ENCODE measurements around the gene THOC3. TPM values are rescaled to one million over a fixed set of nuclear protein-coding genes. Genes with fewer than 3 reads are reported as not detected.
"Not testable (repeated sequence)": the region's sequence is repeated elsewhere in the genome, so short reads cannot be mapped to it uniquely, and the experiment has no call there.

The THOC3 gene
- total and polyA plus RNA-seq, 2 experiments from 2014 or later, result 66.3 to 74.5 TPM

DNA sequence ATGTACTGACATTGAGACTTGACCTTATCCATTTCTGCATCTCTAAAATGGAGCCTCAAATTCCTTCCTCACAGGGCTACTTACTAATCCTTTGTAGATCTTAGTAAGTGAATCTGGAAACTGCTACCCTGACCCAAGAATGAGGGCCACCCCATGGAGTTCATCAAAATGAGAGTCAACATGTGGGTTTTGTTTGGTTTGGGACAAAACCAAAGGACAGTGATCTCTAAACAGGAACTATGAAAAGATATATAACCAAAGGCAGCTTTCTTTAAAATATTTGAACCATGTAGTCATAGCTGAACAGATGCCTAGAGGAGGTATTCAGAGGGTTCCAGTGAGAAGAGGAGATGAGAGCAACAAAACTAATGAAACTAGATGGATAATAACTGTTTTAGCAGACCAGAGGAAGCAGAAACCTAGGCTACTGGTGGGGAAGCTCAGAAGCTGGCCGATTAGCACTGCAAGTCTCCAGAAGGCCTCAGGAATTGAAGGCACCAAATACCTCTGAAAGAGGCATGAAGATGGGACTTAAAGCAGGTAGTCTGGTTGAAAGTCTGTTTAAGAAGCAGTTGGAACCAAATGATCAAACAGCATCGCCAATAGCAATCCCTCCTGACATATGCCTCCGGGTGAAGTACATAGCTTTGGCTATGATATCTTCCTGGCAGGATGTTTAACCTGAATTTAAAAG is 45.8 kb downstream of the THOC3 start:
- 86% methylated on average over 3 of the region's 3 CpGs for WGBS (ENCODE audit: low lambda C conversion rate, missing lambda C conversion rate)
- Histone ChIP-seq H4K20me1 (ENCODE audit: insufficient read depth, poor library complexity, severe bottlenecking) (no peaks in the 10 kb centered on the region), H3K4me2 (no peak overlapping the region), H3K4me1 (ENCODE audit: insufficient read depth) (peaks cover 3% of the 10 kb centered on the region), H3K9me3 (ENCODE audit: low read depth) (no peaks in the 10 kb centered on the region), H3K27me3 (no peaks in the 10 kb centered on the region), H3K79me2 (no peaks in the 10 kb centered on the region), H3K36me3 (replicated peaks; ENCODE audit: insufficient read depth, low read depth) (no peaks in the 10 kb centered on the region), H3K27ac (peak overlapping the region; percentile 33), H3K4me3 (no peak overlapping the region), H2AFZ (no peak overlapping the region), H3K9me2 (replicated peaks; ENCODE audit: insufficient read depth) (no peaks in the 10 kb centered on the region)
- DNase-seq (ENCODE audit: low spot score), result no peak
- TF ChIP-seq, protein P1, sequence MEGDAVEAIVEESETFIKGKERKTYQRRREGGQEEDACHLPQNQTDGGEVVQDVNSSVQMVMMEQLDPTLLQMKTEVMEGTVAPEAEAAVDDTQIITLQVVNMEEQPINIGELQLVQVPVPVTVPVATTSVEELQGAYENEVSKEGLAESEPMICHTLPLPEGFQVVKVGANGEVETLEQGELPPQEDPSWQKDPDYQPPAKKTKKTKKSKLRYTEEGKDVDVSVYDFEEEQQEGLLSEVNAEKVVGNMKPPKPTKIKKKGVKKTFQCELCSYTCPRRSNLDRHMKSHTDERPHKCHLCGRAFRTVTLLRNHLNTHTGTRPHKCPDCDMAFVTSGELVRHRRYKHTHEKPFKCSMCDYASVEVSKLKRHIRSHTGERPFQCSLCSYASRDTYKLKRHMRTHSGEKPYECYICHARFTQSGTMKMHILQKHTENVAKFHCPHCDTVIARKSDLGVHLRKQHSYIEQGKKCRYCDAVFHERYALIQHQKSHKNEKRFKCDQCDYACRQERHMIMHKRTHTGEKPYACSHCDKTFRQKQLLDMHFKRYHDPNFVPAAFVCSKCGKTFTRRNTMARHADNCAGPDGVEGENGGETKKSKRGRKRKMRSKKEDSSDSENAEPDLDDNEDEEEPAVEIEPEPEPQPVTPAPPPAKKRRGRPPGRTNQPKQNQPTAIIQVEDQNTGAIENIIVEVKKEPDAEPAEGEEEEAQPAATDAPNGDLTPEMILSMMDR (IDR thresholded peaks at IDR 0.05; ENCODE audit: poor library complexity), result no peak
- TF ChIP-seq EZH2 (IDR thresholded peaks at IDR 0.05; ENCODE audit: borderline replicate concordance) (no peak), EZH2phosphoT487 (IDR thresholded peaks at IDR 0.05; ENCODE audit: low read depth, severe bottlenecking, unreplicated experiment) (no peak)

DNA sequence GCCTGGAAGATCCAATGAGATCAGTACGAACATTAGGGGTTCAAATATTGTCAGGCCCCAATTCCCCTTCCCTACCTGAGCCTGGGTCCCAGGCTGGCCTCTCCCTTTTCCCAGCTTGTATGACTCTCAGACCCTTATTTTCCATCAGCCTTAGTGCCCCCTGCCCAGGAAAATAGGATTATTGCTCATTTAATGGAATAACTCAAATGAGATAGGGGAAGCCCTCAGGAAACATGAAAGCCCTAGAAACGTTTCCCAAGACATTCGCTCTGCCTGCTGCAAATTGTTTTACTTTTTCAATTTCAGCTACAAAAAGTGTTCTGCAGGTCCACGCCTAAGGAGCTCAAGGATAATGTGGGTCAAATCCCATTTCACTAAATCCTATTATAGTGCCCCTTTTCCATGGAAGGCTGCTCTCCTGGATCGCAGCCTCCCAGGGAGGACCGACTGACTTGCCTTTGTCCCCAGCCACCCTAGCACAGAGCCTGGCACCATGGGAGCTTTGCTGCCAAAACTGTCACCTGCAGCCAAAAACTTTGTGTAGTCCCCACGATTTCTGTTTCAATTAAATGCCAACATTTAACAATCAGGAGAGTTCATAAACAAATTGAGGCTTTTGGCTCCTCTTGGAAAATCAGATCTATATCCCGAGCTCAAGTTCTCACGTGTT is 46.9 kb downstream of the THOC3 start:
- no peak overlapping the region for H3K4me3 ChIP-seq
- H3K27me3 ChIP-seq, result no peaks in the 10 kb centered on the region
- no peaks in the 10 kb centered on the region for H4K20me1 ChIP-seq (ENCODE audit: insufficient read depth, poor library complexity, severe bottlenecking)
- H3K9me3 ChIP-seq (ENCODE audit: low read depth), result no peaks in the 10 kb centered on the region
- H3K4me1 ChIP-seq (ENCODE audit: insufficient read depth), result peaks cover 3% of the 10 kb centered on the region
- H2AFZ ChIP-seq, result no peak overlapping the region
- no peak for DNase-seq (ENCODE audit: low spot score)
- H3K9me2 ChIP-seq (replicated peaks; ENCODE audit: insufficient read depth), result no peaks in the 10 kb centered on the region
- H3K27ac ChIP-seq, result no peak overlapping the region
- H3K79me2 ChIP-seq, result no peaks in the 10 kb centered on the region
- TF ChIP-seq EZH2 (IDR thresholded peaks at IDR 0.05; ENCODE audit: borderline replicate concordance) (no peak), EZH2phosphoT487 (IDR thresholded peaks at IDR 0.05; ENCODE audit: low read depth, severe bottlenecking, unreplicated experiment) (no peak)
- TF ChIP-seq, protein P1 (IDR thresholded peaks at IDR 0.05; ENCODE audit: poor library complexity), result no peak
- WGBS (ENCODE audit: low lambda C conversion rate, missing lambda C conversion rate), result 90% methylated on average over 9 of the region's 9 CpGs
- H3K36me3 ChIP-seq (replicated peaks; ENCODE audit: insufficient read depth, low read depth), result no peaks in the 10 kb centered on the region
- H3K4me2 ChIP-seq, result no peak overlapping the region

GRCh38 chr5:175920231-175920811 is 47.8 kb downstream of the THOC3 start:
- no peaks in the 10 kb centered on the region for H4K20me1 ChIP-seq (ENCODE audit: insufficient read depth, poor library complexity, severe bottlenecking)
- no peak for TF ChIP-seq EZH2 (IDR thresholded peaks at IDR 0.05; ENCODE audit: borderline replicate concordance)
- TF ChIP-seq EZH2phosphoT487 (IDR thresholded peaks at IDR 0.05; ENCODE audit: low read depth, severe bottlenecking, unreplicated experiment), result no peak
- TF ChIP-seq, protein P1 (IDR thresholded peaks at IDR 0.05; ENCODE audit: poor library complexity), result no peak
- H3K4me3 ChIP-seq, result no peak overlapping the region
- H3K4me2 ChIP-seq, result no peak overlapping the region
- no peaks in the 10 kb centered on the region for H3K36me3 ChIP-seq (replicated peaks; ENCODE audit: insufficient read depth, low read depth)
- no peaks in the 10 kb centered on the region for H3K9me3 ChIP-seq (ENCODE audit: low read depth)
- H3K4me1 ChIP-seq (ENCODE audit: insufficient read depth), result peaks cover 3% of the 10 kb centered on the region
- WGBS (ENCODE audit: low lambda C conversion rate, missing lambda C conversion rate), result 90% methylated on average over 9 of the region's 9 CpGs
- no peak overlapping the region for H2AFZ ChIP-seq
- H3K27me3 ChIP-seq, result no peaks in the 10 kb centered on the region
- no peak for DNase-seq (ENCODE audit: low spot score)
- no peaks in the 10 kb centered on the region for H3K79me2 ChIP-seq
- no peaks in the 10 kb centered on the region for H3K9me2 ChIP-seq (replicated peaks; ENCODE audit: insufficient read depth)
- H3K27ac ChIP-seq, result no peak overlapping the region

DNA sequence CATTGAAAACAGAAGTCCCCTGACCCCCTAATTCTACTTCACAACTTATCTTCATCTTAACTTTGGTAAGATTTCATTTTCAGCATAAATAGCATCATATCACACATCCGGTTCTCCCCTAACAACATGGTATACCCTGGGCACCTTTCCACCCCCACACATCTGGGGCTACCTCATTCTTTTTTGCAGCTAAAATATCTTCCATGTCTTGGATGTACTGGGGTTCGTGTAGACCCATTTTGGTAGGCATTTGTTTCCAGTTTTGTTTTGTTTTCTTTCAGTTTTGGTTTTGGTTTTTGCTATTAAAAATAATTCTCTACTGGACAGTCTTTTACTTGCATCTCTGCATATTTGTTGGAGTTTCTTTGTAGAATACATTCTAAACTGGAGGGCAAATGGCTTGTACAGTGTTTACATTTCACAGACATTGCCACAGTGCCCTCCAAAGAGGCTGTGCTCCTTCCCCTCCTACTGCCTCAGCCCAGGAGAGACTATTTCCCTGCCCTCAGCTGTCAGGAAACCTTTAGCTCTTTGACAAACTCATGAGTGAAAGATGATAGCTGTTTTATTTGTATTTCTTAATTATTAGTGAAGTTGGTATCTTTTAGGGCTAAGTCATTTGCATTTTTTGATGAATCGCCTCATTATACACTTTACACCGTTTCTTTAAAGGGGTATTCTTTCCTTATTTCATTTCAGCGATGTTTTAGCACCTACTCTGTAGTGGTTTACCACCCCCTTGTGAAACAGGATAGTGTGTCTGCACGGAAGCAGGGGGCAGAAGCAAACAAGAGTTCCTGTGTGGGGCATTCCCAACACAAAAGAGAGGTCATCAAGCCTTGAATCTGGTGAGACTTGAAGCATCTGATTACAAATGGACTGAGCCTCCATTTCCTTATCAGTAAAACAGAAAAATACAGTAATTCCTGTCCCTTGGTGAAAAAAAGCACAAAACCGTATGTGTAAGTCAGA is 52.8 kb downstream of the THOC3 start:
- H3K36me3 ChIP-seq (replicated peaks; ENCODE audit: insufficient read depth, low read depth); H3K79me2 ChIP-seq; H3K4me2 ChIP-seq; H4K20me1 ChIP-seq (ENCODE audit: insufficient read depth, poor library complexity, severe bottlenecking); H2AFZ ChIP-seq; H3K27ac ChIP-seq; DNase-seq (ENCODE audit: low spot score); H3K27me3 ChIP-seq; H3K9me3 ChIP-seq (ENCODE audit: low read depth); H3K9me2 ChIP-seq (replicated peaks; ENCODE audit: insufficient read depth); H3K4me3 ChIP-seq; H3K4me1 ChIP-seq (ENCODE audit: insufficient read depth): not testable (repeated sequence)
- 69% methylated on average over 7 of the region's 7 CpGs for WGBS (ENCODE audit: low lambda C conversion rate, missing lambda C conversion rate)

- not testable (repeated sequence) for H3K9me3 ChIP-seq (ENCODE audit: low read depth); DNase-seq (ENCODE audit: low spot score); H3K79me2 ChIP-seq; H3K9me2 ChIP-seq (replicated peaks; ENCODE audit: insufficient read depth); H3K4me1 ChIP-seq (ENCODE audit: insufficient read depth); H3K27ac ChIP-seq; H3K4me3 ChIP-seq; H4K20me1 ChIP-seq (ENCODE audit: insufficient read depth, poor library complexity, severe bottlenecking); H2AFZ ChIP-seq; H3K36me3 ChIP-seq (replicated peaks; ENCODE audit: insufficient read depth, low read depth); H3K27me3 ChIP-seq; H3K4me2 ChIP-seq
- WGBS (ENCODE audit: low lambda C conversion rate, missing lambda C conversion rate), result 76% methylated on average over 6 of the region's 20 CpGs
Observed at GRCh38 chr5:175913835-175914672, 54.1 kb downstream of the THOC3 start.

Data from hepatocyte (in vitro differentiated cells).